Ectodermal cell (in vitro differentiated cells): Measurements from ENCODE around the gene UNC5A.

Experiments used
- H3K27ac ChIP-seq: 2 replicates; pipeline ENCODE4 v1.7.0; 2013; ENCODE audit warnings: mild to moderate bottlenecking, low read depth, low read length; ENCODE audit not compliant: insufficient read depth, poor library complexity, severe bottlenecking
- H3K27me3 ChIP-seq: 2 replicates; pipeline ENCODE4 v1.7.0; 2013; ENCODE audit warnings: mild to moderate bottlenecking, low read length; ENCODE audit not compliant: insufficient read depth, control insufficient read depth, poor library complexity, severe bottlenecking
- H3K36me3 ChIP-seq: one replicate; pipeline ENCODE4 v1.7.0; 2013; ENCODE audit warnings: low read length; ENCODE audit not compliant: control insufficient read depth, insufficient read depth
- H3K4me1 ChIP-seq: one replicate; pipeline ENCODE4 v1.7.0; 2013; ENCODE audit warnings: low read length; ENCODE audit not compliant: control insufficient read depth, insufficient read depth
- H3K4me3 ChIP-seq: 2 replicates; pipeline ENCODE4 v1.7.0; 2013; ENCODE audit warnings: low read depth, low read length, control low read depth; ENCODE audit not compliant: insufficient read depth
- H3K9me3 ChIP-seq: 2 replicates; pipeline ENCODE4 v1.7.0; 2013; ENCODE audit warnings: mild to moderate bottlenecking, low read length, moderate library complexity; ENCODE audit not compliant: control insufficient read depth
- WGBS, 2 experiments: methylation state at CpG; one replicate each; pipeline ENCODE4 v1.1.7; 2013; ENCODE audit warnings: missing lambda C conversion rate in 2 of 2; 5-methylcytosine and 5-hydroxymethylcytosine counted together

The UNC5A gene

GRCh38 chr5:176929654-176930053, 119.3 kb downstream of the UNC5A start:
- Histone ChIP-seq H3K9me3 (no peaks in the 10 kb centered on the region), H3K27me3 (no peaks in the 10 kb centered on the region), H3K27ac (no peak overlapping the region), H3K4me3 (no peak overlapping the region), H3K36me3 (peaks cover 6% of the 10 kb centered on the region), H3K4me1 (no peaks in the 10 kb centered on the region)
- no CpG with 5 or more reads among the region's 1 CpG for WGBS, 2 experiments
